HT1080 (cell line): ENCODE results near the gene CENPP. TPM values are rescaled to one million over a fixed set of nuclear protein-coding genes. Genes with fewer than 3 reads are reported as not detected.
A peak's percentile ranks its signal among the peaks of the same experiment; 100 is the strongest.

ENCODE experiments used
- DNase-seq: peaks from one replicate; pipeline ENCODE4 v3.0.0-alpha.2; 2015; ENCODE audit warnings: low read depth
- total RNA-seq: library from RNA; depleted of rRNA; stranded (reverse); fragments of >200 nt; shearing (Covaris generic); gene quantifications from 2 replicates; pipeline ENCODE4 v1.2.3, GENCODE V29; 2014

Gene CENPP
- total RNA-seq, 1 experiment from 2014 or later = 16.0 TPM

DNA sequence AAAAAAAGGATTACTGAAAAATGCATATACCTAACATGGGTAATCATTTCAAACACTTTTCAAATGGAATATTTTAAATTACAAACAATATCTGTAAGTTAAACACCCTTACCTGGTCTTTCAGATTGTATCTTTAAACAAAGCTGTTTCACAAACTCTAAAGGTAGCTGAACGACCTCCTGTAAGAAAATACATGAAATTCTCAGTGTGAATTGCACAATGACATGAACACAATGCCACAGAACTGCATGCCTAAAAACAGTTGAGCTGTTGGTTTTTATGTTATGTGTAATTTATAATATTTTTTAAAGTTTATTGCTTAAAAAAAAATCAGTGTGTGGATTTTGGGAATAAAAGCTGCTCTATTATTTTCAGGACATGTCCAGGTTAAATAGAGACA, 326.7 kb downstream of the CENPP start:
- DNase-seq = no peak

- DNase-seq = no peak
Measured at GRCh38 chr9:92654481-92655301, 328.9 kb downstream of the CENPP start.

DNA sequence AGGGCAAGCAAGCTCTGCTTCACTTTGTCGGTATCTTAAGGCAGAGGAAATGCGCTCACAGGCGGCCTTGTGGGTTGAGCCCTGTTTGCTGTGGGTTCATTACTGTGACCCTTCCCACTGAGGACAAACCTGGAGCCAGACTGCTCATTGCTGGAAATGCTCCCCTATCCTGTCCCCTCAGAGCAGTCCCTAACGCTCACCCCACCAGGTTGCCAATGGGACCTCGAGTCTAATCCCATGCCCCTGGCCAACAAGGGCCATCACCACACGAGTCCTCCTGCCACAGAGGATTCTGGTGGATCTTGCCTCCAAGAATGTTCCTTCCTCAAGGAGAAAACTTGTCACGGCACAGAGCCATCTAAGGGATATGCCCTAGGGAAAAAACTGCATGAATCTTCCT, 329.6 kb downstream of the CENPP start:
- DNase-seq = no peak

DNA sequence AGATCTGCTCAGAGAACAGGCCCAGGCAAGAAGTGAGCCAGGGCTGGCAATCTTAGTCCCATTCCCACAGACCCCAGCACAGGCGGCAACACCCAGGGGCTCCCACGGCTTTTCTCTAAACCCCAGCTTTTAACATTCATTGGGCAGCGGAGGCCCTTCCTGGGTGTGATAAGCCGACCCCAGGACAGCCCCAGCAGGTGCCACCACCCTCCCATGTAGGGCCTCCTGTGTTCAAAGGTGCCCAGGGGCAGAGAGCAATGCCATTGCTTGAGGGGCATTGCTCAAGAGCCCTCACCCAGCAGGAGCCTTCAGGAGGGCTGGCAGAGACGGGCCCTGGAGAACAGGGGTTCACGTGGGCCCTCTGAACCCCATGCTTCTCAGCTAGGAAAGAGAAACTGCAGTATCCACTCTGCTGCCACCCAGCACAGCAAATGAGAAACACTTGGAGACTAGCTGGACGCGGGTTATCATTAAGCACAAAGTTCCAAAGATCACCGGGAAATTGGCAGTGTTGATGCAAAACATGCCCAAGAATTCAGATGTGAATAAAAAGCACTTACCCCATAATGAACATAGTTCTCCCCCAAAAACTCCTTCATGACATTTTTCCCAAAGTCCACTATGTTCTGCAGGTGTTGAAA, 330.3 kb downstream of the CENPP start:
- no peak for DNase-seq

- no peak for DNase-seq
Measured at GRCh38 chr9:92656537-92656925, 330.8 kb downstream of the CENPP start.

GRCh38 chr9:92657296-92658094, 331.7 kb downstream of the CENPP start:
- no peak for DNase-seq

GRCh38 chr9:92658176-92658575, 332.4 kb downstream of the CENPP start:
- DNase-seq = no peak

GRCh38 chr9:92658611-92659010, 332.9 kb downstream of the CENPP start:
- DNase-seq = no peak

- no peak for DNase-seq
Measured at GRCh38 chr9:92659601-92660000, 333.8 kb downstream of the CENPP start.

GRCh38 chr9:92660266-92660665, 334.5 kb downstream of the CENPP start:
- DNase-seq = no peak

GRCh38 chr9:92661127-92661526, 335.4 kb downstream of the CENPP start:
- no peak for DNase-seq

GRCh38 chr9:92661743-92662142, 336.0 kb downstream of the CENPP start:
- no peak for DNase-seq

DNA sequence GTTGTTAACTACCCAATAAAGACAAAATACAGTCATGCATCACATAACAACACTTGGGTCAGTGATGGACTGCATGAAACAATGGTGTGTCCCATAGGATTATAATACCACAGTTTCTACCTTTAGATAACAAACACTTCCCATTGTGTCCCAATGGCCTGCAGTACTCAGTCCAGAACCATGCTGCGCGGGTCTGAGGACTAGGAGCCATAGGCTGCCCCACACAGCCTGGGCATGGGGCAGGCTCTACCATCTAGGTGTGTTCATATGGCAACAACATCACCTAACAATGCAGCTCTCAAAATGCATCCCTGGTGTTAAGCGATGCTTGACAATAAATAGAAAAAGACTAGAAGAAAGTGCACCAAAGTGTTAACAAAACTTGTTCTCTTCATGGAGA, 337.4 kb downstream of the CENPP start:
- DNase-seq = no peak

DNA sequence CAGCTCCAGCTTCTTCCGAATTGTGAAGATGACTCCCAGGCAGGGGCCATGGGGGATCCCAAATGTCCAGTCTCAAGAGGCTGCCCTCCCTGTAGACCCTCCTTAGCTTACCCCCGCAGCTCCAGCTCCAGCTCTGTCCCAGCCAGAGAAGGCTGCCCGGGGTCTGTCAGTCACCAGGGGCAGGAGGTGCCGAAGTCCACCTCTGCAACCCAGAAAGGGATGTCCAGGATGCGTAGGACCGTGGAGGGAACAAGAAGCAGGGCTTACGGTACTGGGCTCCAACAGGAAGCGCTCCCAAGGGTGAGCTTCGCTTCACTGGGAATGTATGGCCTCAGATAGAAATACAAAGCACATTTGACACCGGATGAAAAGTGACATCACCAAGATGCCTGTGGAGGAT, 338.2 kb downstream of the CENPP start:
- no peak for DNase-seq

- no peak for DNase-seq
Measured at GRCh38 chr9:92664394-92665152, 338.8 kb downstream of the CENPP start.

DNA sequence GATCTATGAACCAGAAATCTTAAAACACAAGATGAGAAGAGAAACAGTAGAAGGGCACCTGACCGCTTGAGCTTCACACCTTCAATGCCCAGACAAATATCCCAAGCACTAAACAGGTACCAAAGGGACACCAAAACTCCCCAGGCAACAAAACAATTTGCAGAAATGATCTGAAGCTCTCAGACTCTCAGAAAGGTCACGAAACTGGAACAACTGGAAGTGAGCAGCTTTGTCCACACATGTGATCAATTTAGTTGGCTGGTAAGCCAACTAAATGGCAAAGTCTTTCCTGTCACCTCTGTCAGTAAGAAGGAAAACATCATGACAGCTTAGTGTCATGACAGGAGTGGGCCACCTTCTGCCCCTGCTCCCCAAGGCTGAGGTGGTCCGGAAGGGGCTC, 340.1 kb downstream of the CENPP start:
- DNase-seq = no peak

- no peak for DNase-seq
Measured at GRCh38 chr9:92666236-92666635, 340.5 kb downstream of the CENPP start.

DNA sequence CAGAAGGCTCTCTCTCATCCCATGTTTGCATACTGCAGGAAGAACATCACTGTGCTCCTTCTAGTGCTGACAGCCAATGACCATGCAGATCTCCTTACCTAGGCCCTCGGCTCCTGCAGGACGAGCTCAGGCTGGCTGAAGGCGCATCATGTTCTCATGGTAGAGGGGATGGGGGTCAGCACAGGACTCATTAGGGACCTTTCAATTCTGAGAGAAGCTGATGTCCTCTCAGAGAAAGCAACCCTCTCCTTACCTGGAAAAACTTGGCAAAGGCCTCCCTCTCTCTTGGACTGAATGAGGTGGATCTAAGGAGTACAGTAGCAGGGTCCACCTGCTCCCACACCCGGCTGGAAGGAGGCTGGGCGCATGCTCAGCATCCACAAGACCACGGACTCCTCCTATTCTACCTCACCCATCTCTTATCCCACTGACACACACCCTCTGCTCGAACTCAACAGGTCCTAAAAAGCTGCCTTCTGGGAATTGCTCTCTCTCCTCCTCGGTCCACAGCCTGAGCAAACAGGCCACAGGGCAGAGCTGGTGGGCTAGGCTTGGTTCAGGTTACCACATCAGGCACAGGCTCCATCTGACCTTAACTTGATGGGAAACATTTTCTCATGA, 341.3 kb downstream of the CENPP start:
- DNase-seq = no peak

- DNase-seq = peak; percentile 35
Measured at GRCh38 chr9:92668746-92669526, 343.2 kb downstream of the CENPP start.

DNA sequence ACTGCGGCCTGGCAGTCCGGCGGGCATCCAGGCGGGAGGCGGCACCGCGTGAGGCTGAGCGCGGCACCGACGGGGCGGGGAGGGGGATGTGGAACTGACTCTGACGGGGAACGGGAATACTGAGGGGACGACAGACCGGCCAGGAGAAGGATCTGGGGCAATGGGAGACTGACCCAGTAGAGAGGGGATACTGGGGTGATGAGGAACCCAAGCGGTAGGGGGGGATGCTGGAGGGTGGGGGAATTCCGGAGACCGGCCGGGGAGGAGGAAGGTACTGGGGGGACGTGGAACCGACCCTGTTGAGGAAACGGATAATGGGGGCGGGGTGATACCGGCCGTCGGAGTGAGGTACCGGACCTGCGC, 343.8 kb downstream of the CENPP start:
- no peak for DNase-seq
